Measurements from ENCODE around the gene PRSS50.
"Not testable (repeated sequence)": the region's sequence is repeated elsewhere in the genome, so short reads cannot be mapped to it uniquely, and the experiment has no call there.

The PRSS50 gene, protein sequence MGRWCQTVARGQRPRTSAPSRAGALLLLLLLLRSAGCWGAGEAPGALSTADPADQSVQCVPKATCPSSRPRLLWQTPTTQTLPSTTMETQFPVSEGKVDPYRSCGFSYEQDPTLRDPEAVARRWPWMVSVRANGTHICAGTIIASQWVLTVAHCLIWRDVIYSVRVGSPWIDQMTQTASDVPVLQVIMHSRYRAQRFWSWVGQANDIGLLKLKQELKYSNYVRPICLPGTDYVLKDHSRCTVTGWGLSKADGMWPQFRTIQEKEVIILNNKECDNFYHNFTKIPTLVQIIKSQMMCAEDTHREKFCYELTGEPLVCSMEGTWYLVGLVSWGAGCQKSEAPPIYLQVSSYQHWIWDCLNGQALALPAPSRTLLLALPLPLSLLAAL

DNA sequence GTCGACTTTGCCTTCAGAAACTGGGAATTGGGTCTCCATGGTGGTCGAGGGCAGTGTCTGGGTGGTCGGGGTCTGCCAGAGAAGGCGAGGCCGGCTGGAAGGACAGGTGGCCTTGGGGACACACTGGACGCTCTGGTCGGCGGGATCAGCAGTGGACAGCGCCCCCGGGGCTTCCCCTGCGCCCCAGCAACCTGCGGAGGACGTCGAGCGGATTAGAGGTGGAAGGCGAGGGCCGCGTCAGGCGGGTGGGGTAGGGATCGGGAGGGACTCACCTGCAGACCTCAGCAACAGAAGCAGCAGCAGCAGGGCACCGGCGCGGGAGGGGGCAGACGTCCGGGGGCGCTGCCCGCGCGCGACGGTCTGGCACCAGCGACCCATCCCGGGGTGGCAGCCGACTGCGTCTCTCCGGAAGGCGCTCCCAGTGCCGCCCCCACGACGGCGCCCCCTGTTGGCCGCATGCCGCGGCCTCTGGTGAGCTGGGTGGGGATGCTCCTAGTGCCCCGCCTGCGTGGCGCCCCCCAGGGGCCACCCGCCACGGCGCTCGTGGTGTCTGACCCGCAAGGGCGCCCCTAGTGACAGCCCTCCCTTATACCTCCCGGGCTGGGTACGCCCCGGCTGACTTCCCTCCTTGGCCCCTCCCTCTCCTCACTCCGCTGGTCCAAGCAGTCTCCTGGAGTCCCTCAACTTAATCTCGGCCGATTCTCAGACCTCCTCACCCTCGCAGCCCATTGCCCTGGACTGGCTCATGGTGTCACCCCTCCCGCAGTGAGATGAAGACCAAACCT lies at the start of gene PRSS50:
Gene PRSS50, minus strand, starts transcription at position 423 of the 785 bp plus-strand sequence. Its CDS starts 45 bp downstream, at position 378.
- Histone ChIP-seq H3K9ac (ENCODE audit: low read length) (no peak within 1 kb of the TSS), H3K4me1 (ENCODE audit: control insufficient read depth, insufficient read depth, low read length) (no peaks in the 10 kb centered on the region), H3K36me3 (ENCODE audit: control insufficient read depth, insufficient read depth, low read length) (no peaks in the 10 kb centered on the region), H3K27ac (ENCODE audit: low read depth, low read length) (no peak within 1 kb of the TSS), H3K4me3 (ENCODE audit: low read length) (no peak within 1 kb of the TSS), H3K27me3 (ENCODE audit: control insufficient read depth, insufficient read depth, low read length) (no peaks in the 10 kb centered on the region)

DNA sequence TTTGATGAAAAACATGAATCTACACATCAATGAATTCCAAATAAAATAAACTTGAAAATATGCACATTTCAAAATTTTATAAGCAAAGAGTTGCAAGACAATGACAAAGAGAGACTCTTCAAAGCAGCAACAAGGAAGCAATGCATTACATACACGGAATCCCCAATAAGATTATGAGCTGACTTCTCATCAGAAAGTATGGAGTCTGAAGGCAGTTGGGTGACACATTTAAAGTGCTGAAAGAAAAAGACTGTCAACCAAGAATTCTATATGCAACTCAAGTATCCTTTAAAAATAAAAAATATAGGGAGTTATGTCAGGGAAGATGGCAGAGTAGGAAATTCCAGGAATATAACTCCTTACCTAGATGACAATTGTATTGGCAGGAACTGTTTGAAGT lies 46.5 kb upstream of the PRSS50 start:
- Histone ChIP-seq H3K27me3 (ENCODE audit: control insufficient read depth, insufficient read depth, low read length) (no peaks in the 10 kb centered on the region), H3K27ac (ENCODE audit: low read depth, low read length) (no peak overlapping the region), H3K36me3 (ENCODE audit: control insufficient read depth, insufficient read depth, low read length) (no peaks in the 10 kb centered on the region), H3K4me3 (ENCODE audit: low read length) (no peak overlapping the region), H3K4me1 (ENCODE audit: control insufficient read depth, insufficient read depth, low read length) (no peaks in the 10 kb centered on the region), H3K9ac (ENCODE audit: low read length) (no peak overlapping the region)

DNA sequence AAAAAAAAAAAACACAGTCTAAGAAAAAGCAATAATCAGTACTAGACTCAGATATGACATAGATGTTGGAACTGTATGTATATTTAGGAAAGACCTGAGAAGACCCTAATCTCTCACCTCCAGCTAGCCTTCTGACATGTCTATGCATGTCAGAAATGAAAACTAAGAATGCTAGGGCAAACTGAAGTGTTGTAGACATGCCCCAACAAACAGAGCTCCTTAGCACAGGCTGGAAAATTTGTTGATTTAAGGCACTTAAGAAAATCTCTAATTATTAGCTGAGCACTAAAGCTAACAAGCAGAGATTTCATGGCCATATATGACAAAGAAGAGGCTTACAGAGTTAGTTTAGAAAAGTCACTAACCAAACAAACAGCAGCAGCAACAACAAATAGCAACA lies 45.5 kb upstream of the PRSS50 start:
- Histone ChIP-seq H3K4me3 (ENCODE audit: low read length) (no peak overlapping the region), H3K9ac (ENCODE audit: low read length) (no peak overlapping the region), H3K36me3 (ENCODE audit: control insufficient read depth, insufficient read depth, low read length) (no peaks in the 10 kb centered on the region), H3K4me1 (ENCODE audit: control insufficient read depth, insufficient read depth, low read length) (no peaks in the 10 kb centered on the region), H3K27ac (ENCODE audit: low read depth, low read length) (no peak overlapping the region), H3K27me3 (ENCODE audit: control insufficient read depth, insufficient read depth, low read length) (no peaks in the 10 kb centered on the region)

DNA sequence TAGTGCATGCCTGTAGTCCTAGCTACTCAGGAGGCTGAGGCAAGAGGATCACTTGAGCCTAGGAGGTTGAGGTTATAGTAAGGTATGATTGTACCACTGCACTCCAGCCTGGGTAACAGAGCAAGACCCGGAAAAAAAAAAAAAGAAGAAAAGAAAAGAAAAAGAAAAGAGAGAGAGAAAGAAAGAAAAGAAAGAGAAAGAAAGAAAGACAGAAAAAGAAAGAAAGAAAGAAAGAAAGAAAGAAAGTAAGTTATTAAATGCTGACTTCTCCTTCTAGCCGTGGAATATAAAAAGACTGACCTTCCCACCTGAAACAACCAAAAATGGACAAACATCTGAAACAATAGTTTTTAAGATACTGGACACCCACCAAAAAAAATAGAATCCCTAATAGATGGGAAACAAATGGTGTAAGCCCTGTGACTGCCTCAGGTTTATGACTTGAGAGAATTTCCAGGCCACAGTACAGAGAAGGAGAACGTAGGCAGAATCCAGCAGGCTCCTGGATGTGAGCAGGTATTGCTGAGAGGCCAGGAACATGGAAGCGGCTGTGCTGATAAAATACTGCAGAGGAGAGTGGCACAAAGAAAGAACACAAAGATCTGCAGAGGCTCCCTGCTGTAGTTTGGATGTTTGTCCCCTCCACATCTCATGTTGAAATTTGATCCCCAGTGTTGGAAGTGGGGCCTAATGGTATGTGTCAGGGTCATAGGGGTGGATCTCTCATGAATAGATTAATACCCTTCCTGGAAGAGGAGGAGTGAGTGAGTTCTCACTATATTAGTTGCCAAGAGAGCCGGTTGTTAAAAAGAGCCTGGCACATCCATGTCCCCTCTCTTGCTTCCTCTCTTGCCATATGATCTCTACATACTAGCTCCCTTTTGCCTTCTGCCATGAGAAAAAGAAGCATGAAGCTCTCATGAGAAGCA lies 41.8 kb upstream of the PRSS50 start:
- H3K36me3 ChIP-seq (ENCODE audit: control insufficient read depth, insufficient read depth, low read length): no peaks in the 10 kb centered on the region
- H3K27me3 ChIP-seq (ENCODE audit: control insufficient read depth, insufficient read depth, low read length): no peaks in the 10 kb centered on the region
- H3K4me1 ChIP-seq (ENCODE audit: control insufficient read depth, insufficient read depth, low read length): no peaks in the 10 kb centered on the region
- H3K27ac ChIP-seq (ENCODE audit: low read depth, low read length): no peak overlapping the region
- no peak overlapping the region for H3K4me3 ChIP-seq (ENCODE audit: low read length)
- H3K9ac ChIP-seq (ENCODE audit: low read length): no peak overlapping the region

DNA sequence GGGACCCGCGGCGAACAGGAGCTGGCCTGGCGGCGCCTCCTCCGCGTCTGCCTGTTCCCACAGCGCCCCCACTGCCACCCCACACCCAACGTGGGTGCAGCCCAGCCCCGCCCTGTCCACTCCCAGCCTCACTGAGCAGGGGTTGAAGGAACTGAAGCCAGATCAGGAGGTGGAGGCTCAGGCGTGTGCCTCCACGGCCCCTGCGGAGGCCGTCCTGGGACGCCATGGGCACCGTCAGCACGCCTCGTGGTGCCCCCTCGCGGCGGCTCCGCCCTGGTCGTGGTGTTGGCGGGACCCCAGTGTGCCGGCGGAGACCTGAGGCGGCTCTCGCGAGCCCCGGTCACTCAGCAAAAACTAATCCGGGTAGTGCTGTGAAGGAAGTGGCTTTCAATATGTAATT lies 39.0 kb upstream of the PRSS50 start:
- Histone ChIP-seq H3K4me3 (ENCODE audit: low read length) (no peak overlapping the region), H3K36me3 (ENCODE audit: control insufficient read depth, insufficient read depth, low read length) (no peaks in the 10 kb centered on the region), H3K27me3 (ENCODE audit: control insufficient read depth, insufficient read depth, low read length) (no peaks in the 10 kb centered on the region), H3K27ac (ENCODE audit: low read depth, low read length) (no peak overlapping the region), H3K4me1 (ENCODE audit: control insufficient read depth, insufficient read depth, low read length) (no peaks in the 10 kb centered on the region), H3K9ac (ENCODE audit: low read length) (no peak overlapping the region)

DNA sequence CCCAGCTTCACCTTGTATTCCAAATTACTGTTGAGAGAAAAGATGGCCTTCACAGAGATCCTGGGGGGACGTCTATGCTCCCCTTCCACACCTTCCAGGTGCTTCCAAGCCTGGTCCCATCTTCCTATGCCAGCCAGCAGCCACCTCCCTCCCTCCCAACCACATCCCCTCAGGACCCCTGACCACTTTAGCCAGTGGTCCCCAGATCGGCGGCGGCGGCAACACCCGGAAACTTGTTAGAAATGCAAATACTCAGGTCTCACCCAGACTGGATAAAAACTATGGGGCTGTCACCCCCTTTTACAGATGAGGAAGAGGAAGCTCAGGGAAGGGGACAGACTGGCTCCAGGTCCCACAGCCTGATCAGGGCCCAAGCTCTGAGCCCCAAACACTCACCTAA lies 38.0 kb upstream of the PRSS50 start:
- Histone ChIP-seq H3K9ac (ENCODE audit: low read length) (no peak overlapping the region), H3K27me3 (ENCODE audit: control insufficient read depth, insufficient read depth, low read length) (no peaks in the 10 kb centered on the region), H3K27ac (ENCODE audit: low read depth, low read length) (no peak overlapping the region), H3K4me3 (ENCODE audit: low read length) (no peak overlapping the region), H3K36me3 (ENCODE audit: control insufficient read depth, insufficient read depth, low read length) (no peaks in the 10 kb centered on the region), H3K4me1 (ENCODE audit: control insufficient read depth, insufficient read depth, low read length) (no peaks in the 10 kb centered on the region)

DNA sequence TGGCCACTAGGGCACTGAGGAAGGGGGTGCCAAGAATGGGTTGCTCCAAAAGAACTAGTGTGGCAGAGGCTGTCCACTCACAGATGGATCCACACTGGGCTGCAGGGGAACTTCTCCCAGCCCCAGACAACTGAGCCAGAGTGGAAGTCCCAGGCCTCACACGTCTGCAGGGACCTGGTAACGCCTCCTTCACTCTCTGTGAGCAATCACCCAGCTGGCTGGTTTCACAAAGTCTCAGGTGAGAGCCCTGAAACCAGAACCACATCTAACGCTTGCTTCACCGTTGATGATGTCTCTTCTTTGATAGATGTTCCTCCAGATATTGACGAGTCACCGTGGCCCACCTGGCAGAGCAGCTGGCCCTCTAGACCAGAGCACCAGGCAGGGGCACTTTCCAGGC lies 35.5 kb upstream of the PRSS50 start:
- not testable (repeated sequence) for H3K36me3 ChIP-seq (ENCODE audit: control insufficient read depth, insufficient read depth, low read length); H3K4me1 ChIP-seq (ENCODE audit: control insufficient read depth, insufficient read depth, low read length); H3K27ac ChIP-seq (ENCODE audit: low read depth, low read length); H3K9ac ChIP-seq (ENCODE audit: low read length); H3K27me3 ChIP-seq (ENCODE audit: control insufficient read depth, insufficient read depth, low read length); H3K4me3 ChIP-seq (ENCODE audit: low read length)

DNA sequence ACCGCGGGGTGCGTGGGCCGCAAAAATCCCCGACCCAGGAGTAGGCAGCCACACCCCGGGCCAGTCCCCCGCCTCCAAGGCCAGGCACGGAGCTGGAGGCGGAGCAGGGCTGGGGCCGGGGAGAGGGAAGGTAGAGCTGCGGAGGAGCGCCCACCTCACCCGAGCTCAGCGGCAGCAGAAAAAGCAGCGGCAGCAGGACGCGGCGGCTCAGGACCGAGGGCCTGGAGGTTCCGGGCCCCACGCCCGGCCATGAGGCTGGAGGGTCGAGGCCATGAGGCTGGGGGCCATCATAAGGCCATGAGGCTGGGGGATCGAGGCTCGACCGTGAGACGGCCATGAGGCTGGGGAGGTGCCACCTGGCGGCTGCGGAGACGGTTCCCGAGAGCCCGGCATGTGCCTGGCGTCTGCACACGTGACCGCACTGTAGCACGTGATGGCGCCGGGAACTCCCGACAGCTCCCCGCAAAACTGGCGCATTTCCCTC lies 32.9 kb upstream of the PRSS50 start:
- H3K36me3 ChIP-seq (ENCODE audit: control insufficient read depth, insufficient read depth, low read length): no peaks in the 10 kb centered on the region
- H3K4me1 ChIP-seq (ENCODE audit: control insufficient read depth, insufficient read depth, low read length): no peaks in the 10 kb centered on the region
- H3K27me3 ChIP-seq (ENCODE audit: control insufficient read depth, insufficient read depth, low read length): no peaks in the 10 kb centered on the region
- no peak overlapping the region for H3K4me3 ChIP-seq (ENCODE audit: low read length)
- no peak overlapping the region for H3K27ac ChIP-seq (ENCODE audit: low read depth, low read length)
- H3K9ac ChIP-seq (ENCODE audit: low read length): no peak overlapping the region

DNA sequence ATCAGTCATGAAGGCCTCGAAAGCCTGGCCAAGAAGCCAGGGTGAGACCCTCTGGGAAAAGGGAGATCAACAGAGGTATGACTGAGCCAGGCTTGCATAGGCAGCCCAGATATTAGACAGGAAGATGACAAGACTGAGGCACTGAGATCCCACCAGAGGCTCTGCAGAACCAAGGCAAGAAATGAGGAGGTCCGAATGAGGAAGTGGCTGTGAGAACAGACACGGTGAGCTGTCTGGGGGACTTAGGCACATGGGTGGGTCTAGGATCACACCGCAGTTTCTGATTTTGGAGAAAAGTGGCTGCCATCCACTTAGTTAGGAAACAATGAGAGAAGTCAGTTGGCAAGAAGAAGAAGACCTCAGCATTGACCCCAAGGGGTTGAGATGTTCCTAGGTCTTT lies 31.5 kb upstream of the PRSS50 start:
- Histone ChIP-seq H3K4me1 (ENCODE audit: control insufficient read depth, insufficient read depth, low read length) (no peaks in the 10 kb centered on the region), H3K36me3 (ENCODE audit: control insufficient read depth, insufficient read depth, low read length) (no peaks in the 10 kb centered on the region), H3K27me3 (ENCODE audit: control insufficient read depth, insufficient read depth, low read length) (no peaks in the 10 kb centered on the region), H3K27ac (ENCODE audit: low read depth, low read length) (no peak overlapping the region), H3K9ac (ENCODE audit: low read length) (no peak overlapping the region), H3K4me3 (ENCODE audit: low read length) (no peak overlapping the region)

DNA sequence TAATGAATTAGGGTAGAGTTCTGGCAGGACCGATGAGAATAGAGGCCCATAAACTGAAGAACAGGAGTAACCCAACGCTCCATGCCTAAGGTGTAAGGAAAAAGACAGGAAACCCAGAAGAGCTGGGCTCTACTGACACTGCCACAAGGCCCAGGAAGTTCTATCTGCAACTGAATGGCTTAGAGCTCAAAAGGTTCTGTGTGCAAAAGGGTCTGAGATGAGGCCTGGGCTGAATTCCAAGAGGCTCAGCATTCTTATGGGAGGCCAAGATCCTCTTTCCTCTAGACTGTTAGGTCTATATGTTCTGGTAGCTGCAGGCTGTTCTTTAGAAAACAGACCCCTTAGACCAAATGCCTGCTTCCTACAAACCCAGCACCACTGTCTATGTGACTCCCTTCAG lies 30.5 kb upstream of the PRSS50 start:
- Histone ChIP-seq H3K9ac (ENCODE audit: low read length) (no peak overlapping the region), H3K4me1 (ENCODE audit: control insufficient read depth, insufficient read depth, low read length) (no peaks in the 10 kb centered on the region), H3K36me3 (ENCODE audit: control insufficient read depth, insufficient read depth, low read length) (no peaks in the 10 kb centered on the region), H3K27me3 (ENCODE audit: control insufficient read depth, insufficient read depth, low read length) (no peaks in the 10 kb centered on the region), H3K27ac (ENCODE audit: low read depth, low read length) (no peak overlapping the region), H3K4me3 (ENCODE audit: low read length) (no peak overlapping the region)

DNA sequence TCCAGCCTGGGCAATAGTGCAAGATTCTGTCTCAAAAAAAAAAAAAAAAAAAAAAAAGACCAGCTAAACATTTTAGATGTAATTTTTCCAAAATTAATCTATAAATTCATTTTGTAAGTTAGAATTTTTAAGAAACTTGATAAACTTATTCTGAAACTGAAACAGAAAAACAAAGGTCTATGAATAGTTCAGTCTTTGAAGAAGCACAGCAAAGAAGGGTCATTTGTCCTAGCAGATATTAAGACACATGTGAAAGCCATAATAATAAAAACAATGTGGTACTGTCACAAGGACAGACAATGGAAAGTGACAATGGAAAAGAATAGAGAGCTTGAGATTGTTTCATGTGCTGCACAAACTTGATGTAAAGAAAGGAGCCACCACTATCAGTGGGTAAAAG lies 29.0 kb upstream of the PRSS50 start:
- H3K4me1 ChIP-seq (ENCODE audit: control insufficient read depth, insufficient read depth, low read length): no peaks in the 10 kb centered on the region
- H3K36me3 ChIP-seq (ENCODE audit: control insufficient read depth, insufficient read depth, low read length): no peaks in the 10 kb centered on the region
- no peak overlapping the region for H3K9ac ChIP-seq (ENCODE audit: low read length)
- no peaks in the 10 kb centered on the region for H3K27me3 ChIP-seq (ENCODE audit: control insufficient read depth, insufficient read depth, low read length)
- no peak overlapping the region for H3K4me3 ChIP-seq (ENCODE audit: low read length)
- H3K27ac ChIP-seq (ENCODE audit: low read depth, low read length): no peak overlapping the region

DNA sequence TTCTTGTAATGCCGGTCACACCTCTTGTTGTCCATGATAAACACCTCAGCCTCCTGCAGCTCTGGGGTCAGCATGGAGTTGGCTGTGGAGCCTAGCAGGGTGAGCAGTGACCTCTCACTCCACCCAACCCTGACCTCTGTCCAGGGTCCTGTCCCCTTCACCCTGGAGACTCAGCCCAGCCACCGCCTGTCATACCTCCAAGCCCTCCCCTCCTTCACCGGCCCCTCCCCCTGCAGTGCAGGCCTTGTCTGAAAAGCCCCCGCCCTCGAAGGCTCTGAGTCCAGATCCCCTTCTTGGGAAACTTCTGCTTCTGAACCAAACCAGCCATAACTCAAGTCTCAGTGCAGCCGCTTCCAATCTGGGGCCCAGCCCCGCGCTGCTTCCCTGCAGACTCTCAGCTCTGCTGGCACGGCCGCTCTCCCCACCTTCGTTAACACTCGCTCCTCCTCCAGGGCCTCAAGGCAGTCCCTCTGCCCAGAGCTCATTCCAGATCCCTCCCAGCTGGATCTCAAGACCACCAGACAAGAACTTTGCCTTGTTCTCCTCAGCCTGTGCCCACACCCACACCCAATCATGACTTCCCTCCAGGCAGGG lies 25.4 kb upstream of the PRSS50 start:
- H3K27ac ChIP-seq (ENCODE audit: low read depth, low read length): no peak overlapping the region
- H3K9ac ChIP-seq (ENCODE audit: low read length): no peak overlapping the region
- no peaks in the 10 kb centered on the region for H3K4me1 ChIP-seq (ENCODE audit: control insufficient read depth, insufficient read depth, low read length)
- H3K36me3 ChIP-seq (ENCODE audit: control insufficient read depth, insufficient read depth, low read length): no peaks in the 10 kb centered on the region
- H3K27me3 ChIP-seq (ENCODE audit: control insufficient read depth, insufficient read depth, low read length): no peaks in the 10 kb centered on the region
- H3K4me3 ChIP-seq (ENCODE audit: low read length): no peak overlapping the region

Measured in rectal smooth muscle tissue (tissue), 1 donor.